SK-N-SH (cell line): ENCODE results near the gene ZNF296. TPM values are rescaled to one million over a fixed set of nuclear protein-coding genes. Genes with fewer than 3 reads are reported as not detected.

Experiments
- CTCF ChIA-PET: fragments of 300-600, 350-600 bp; formaldehyde crosslinking; extraction: SDS; loops from one replicate; lab custom pipeline; 2021; lab: Yijun Ruan, JAX
- POLR2A ChIA-PET: fragments of 350-600 bp; sonication (Branson Sonifier 250); formaldehyde crosslinking; extraction: SDS; loops from one replicate; lab custom pipeline; 2020; ENCODE audit warnings: antibody characterized with exemption, inconsistent platforms; lab: Yijun Ruan, JAX
- DNase-seq: peaks from one replicate; pipeline ENCODE4 v3.0.0; 2012
- H2AFZ ChIP-seq: fragments of 200-600 bp; sonication (generic); 2 replicates; pipeline ENCODE4 v1.8.1; 2016; ENCODE audit warnings: antibody characterized with exemption, mild to moderate bottlenecking, low read depth
- H3F3A ChIP-seq: fragments of 200-600 bp; sonication (generic); replicated peaks from 2 replicates; pipeline ENCODE3; 2016; ENCODE audit warnings: antibody characterized with exemption, mild to moderate bottlenecking; ENCODE audit not compliant: insufficient read depth
- H3K27ac ChIP-seq, 2 experiments: fragments of 200-500 bp in 1 of 2; fragments of 200-600 bp in 1 of 2; sonication (Bioruptor generic) in 1 of 2; sonication (generic), shearing (Covaris generic) in 1 of 2; 2 replicates each; pipeline versions ENCODE4 v1.5.1 to v1.6.1; 2014 to 2016; ENCODE audit warnings: low read depth in 2 of 2, inconsistent platforms in 1 of 2, low read length in 1 of 2, mild to moderate bottlenecking in 1 of 2, mixed read lengths in 1 of 2
- H3K27me3 ChIP-seq: fragments of 200-600 bp; sonication (generic), shearing (Covaris generic); 2 replicates; pipeline ENCODE4 v1.6.1; 2016; ENCODE audit warnings: mixed run types; ENCODE audit not compliant: insufficient read depth
- H3K36me3 ChIP-seq, 2 experiments: fragments of 200-500 bp in 1 of 2; fragments of 200-600 bp in 1 of 2; sonication (Bioruptor generic) in 1 of 2; sonication (generic) in 1 of 2; replicated peaks in 1 of 2; 2 replicates each; pipeline versions ENCODE3 to v1.5.1; 2014 to 2016; ENCODE audit warnings: low read length in 1 of 2, mild to moderate bottlenecking in 1 of 2; ENCODE audit not compliant: insufficient read depth in 2 of 2, control insufficient read depth in 1 of 2
- H3K4me1 ChIP-seq, 2 experiments: fragments of 200-500 bp in 1 of 2; fragments of 200-600 bp in 1 of 2; sonication (Bioruptor generic) in 1 of 2; sonication (generic), shearing (Covaris generic) in 1 of 2; 2 replicates each; pipeline versions ENCODE4 v1.5.1 to v1.6.1; 2014 to 2016; ENCODE audit warnings: low read depth in 1 of 2, low read length in 1 of 2, mixed run types in 1 of 2; ENCODE audit not compliant: insufficient read depth in 2 of 2, control insufficient read depth in 1 of 2
- H3K4me2 ChIP-seq: fragments of 200-600 bp; sonication (generic), shearing (Covaris generic); 2 replicates; pipeline ENCODE4 v1.6.1; 2017; ENCODE audit warnings: mixed run types
- H3K4me3 ChIP-seq, 2 experiments: fragments of 200-500 bp in 1 of 2; fragments of 200-600 bp in 1 of 2; sonication (Bioruptor generic) in 1 of 2; sonication (generic), shearing (Covaris generic) in 1 of 2; 2 replicates each; pipeline versions ENCODE4 v1.5.1 to v1.8.1; 2014 to 2016; ENCODE audit warnings: low read depth in 2 of 2, inconsistent platforms in 1 of 2, low read length in 1 of 2, mild to moderate bottlenecking in 1 of 2, mixed read lengths in 1 of 2, moderate library complexity in 1 of 2
- H3K79me2 ChIP-seq: fragments of 200-600 bp; sonication (generic); 2 replicates; pipeline ENCODE4 v1.8.1; 2017; ENCODE audit warnings: mild to moderate bottlenecking; ENCODE audit not compliant: insufficient read depth
- H3K9ac ChIP-seq: fragments of 200-600 bp; sonication (generic); 2 replicates; pipeline ENCODE4 v1.6.1; 2017; ENCODE audit warnings: mixed run types
- H3K9me2 ChIP-seq: fragments of 200-600 bp; sonication (generic); 2 replicates; pipeline ENCODE4 v1.6.1; 2017; ENCODE audit warnings: mixed run types
- H3K9me3 ChIP-seq: fragments of 200-600 bp; sonication (generic); 2 replicates; pipeline ENCODE4 v1.6.1; 2017; ENCODE audit warnings: mixed run types, mild to moderate bottlenecking, moderate library complexity
- H4K20me1 ChIP-seq: fragments of 200-600 bp; sonication (generic); 2 replicates; pipeline ENCODE4 v1.6.1; 2017; ENCODE audit warnings: mild to moderate bottlenecking, mixed run types; ENCODE audit not compliant: insufficient read depth
- ELF1 ChIP-seq: IDR thresholded peaks from 2 replicates; pipeline ENCODE4 v1.4.0; 2012
- EZH2phosphoT487 ChIP-seq: fragments of 200-600 bp; sonication (generic); IDR thresholded peaks from 2 replicates; pipeline ENCODE4 v1.6.1; 2017; ENCODE audit warnings: low read depth, mixed run types, mild to moderate bottlenecking, antibody characterized with exemption, moderate library complexity, borderline replicate concordance
- FOSL2 ChIP-seq: IDR thresholded peaks from 2 replicates; pipeline ENCODE4 v1.4.0; 2012; ENCODE audit warnings: low read depth, mild to moderate bottlenecking, moderate library complexity, borderline replicate concordance
- FOXJ3 ChIP-seq: sonication (generic); formaldehyde crosslinking; IDR thresholded peaks from 2 replicates; pipeline ENCODE4 v1.5.1; 2020; ENCODE audit warnings: mild to moderate bottlenecking, missing genetic modification reagents
- GATA2 ChIP-seq: sonication (generic); formaldehyde crosslinking; IDR thresholded peaks from 2 replicates; pipeline ENCODE4 v1.5.0; 2020; ENCODE audit warnings: mild to moderate bottlenecking, missing genetic modification reagents
- IRF3 ChIP-seq: fragments of 150-350 bp; IDR thresholded peaks from 2 replicates; pipeline ENCODE4 v1.6.1; 2016; ENCODE audit warnings: mild to moderate bottlenecking, low read depth, low read length
- MXI1 ChIP-seq: IDR thresholded peaks from 2 replicates; pipeline ENCODE4 v1.6.1; 2012; ENCODE audit warnings: mild to moderate bottlenecking, low read depth, low read length, improper control_type of control experiment
- NFIC ChIP-seq: IDR thresholded peaks from 2 replicates; pipeline ENCODE4 v1.4.0; 2012; ENCODE audit warnings: borderline replicate concordance
- NRF1 ChIP-seq: IDR thresholded peaks from 2 replicates; pipeline ENCODE4 v1.6.1; 2012; ENCODE audit warnings: low read depth, mild to moderate bottlenecking, low read length
- PBX3 ChIP-seq: IDR thresholded peaks from 2 replicates; pipeline ENCODE4; 2012
- RCOR1 ChIP-seq: fragments of 150-350 bp; IDR thresholded peaks from 2 replicates; pipeline ENCODE4 v1.6.1; 2017; ENCODE audit warnings: antibody characterized with exemption, low read length
- REST ChIP-seq: IDR thresholded peaks from 2 replicates; pipeline ENCODE4 v1.6.1; 2012; ENCODE audit warnings: mild to moderate bottlenecking, low read depth, low read length, moderate library complexity
- RFX5 ChIP-seq: IDR thresholded peaks from 2 replicates; pipeline ENCODE4 v1.6.1; 2012; ENCODE audit warnings: mild to moderate bottlenecking, improper control_type of control experiment, low read length
- TAF1 ChIP-seq: IDR thresholded peaks from 2 replicates; pipeline ENCODE4 v1.6.1; 2012; ENCODE audit warnings: low read depth, mild to moderate bottlenecking, low read length, moderate library complexity, borderline replicate concordance
- USF1 ChIP-seq: IDR thresholded peaks from 2 replicates; pipeline ENCODE4 v1.4.0; 2012; ENCODE audit warnings: low read depth, borderline replicate concordance
- YY1 ChIP-seq: IDR thresholded peaks from 2 replicates; pipeline ENCODE4 v1.4.0; 2012; ENCODE audit warnings: low read depth, mild to moderate bottlenecking
- WGBS: methylation state at CpG from one replicate; pipeline ENCODE4 v1.1.6; 2017; ENCODE audit warnings: low lambda C conversion rate; 5-methylcytosine and 5-hydroxymethylcytosine counted together
- polyA plus RNA-seq, 3 experiments: library from polyadenylated mRNA; depleted of rRNA; stranded (reverse); fragments of >200 nt; gene quantifications; 2 replicates each; pipeline ENCODE4 v1.2.3, GENCODE V29; 2012

The ZNF296 gene
- polyA plus RNA-seq, 1 of the 3 experiments (the other 2 are of a cell fraction) = 0.21 TPM

- Histone ChIP-seq H3K9ac (no peak overlapping the region), H3K4me2 (no peak overlapping the region), H2AFZ (no peak overlapping the region), H3K27ac (no peak overlapping the region), H3K79me2 (no peaks in the 10 kb centered on the region), H3K9me2 (no peaks in the 10 kb centered on the region)
- no peak for DNase-seq
- WGBS = 89% methylated on average over 2 of the region's 2 CpGs
- POLR2A ChIA-PET = interaction anchor here (0.6 to 2.3 kb wide), 2 partner anchors 11 to 651 kb away, joined by 3 to 11 read pairs; partner anchors contain the start of gene CLASRP
- TF ChIP-seq RFX5 (no peak), IRF3 (no peak), TAF1 (no peak), REST (no peak), NFIC (no peak), FOXJ3 (no peak), NRF1 (no peak), MXI1 (no peak), FOSL2 (no peak), PBX3 (no peak), RCOR1 (no peak), YY1 (no peak), USF1 (no peak), GATA2 (CRISPR knock-in tag) (no peak), ELF1 (no peak), EZH2phosphoT487 (no peak)
- TF ChIP-seq, all 33 proteins: peak for 0
- no peak overlapping the region for H3K4me3 ChIP-seq
- H3K9me3 ChIP-seq = no peaks in the 10 kb centered on the region
- no peaks in the 10 kb centered on the region for H3K27me3 ChIP-seq
- peaks cover 0 to 8% of the 10 kb centered on the region in 2 experiments for H3K36me3 ChIP-seq
- no peaks in the 10 kb centered on the region for H4K20me1 ChIP-seq
- CTCF ChIA-PET = interaction anchor here (0.9 to 4.5 kb wide), 3 partner anchors 10 to 457 kb away, joined by 3 to 13 read pairs (median 3); no protein-coding TSS in a partner anchor
- H3K4me1 ChIP-seq = no peaks in the 10 kb centered on the region
- H3F3A ChIP-seq = no peaks in the 10 kb centered on the region
Observed at GRCh38 chr19:45027371-45027770, 48.9 kb downstream of the ZNF296 start.
